ENCODE results near the gene NMT2. TPM values are rescaled to one million over a fixed set of nuclear protein-coding genes. Genes with fewer than 3 reads are reported as not detected.
"Not testable (repeated sequence)": the region's sequence is repeated elsewhere in the genome, so short reads cannot be mapped to it uniquely, and the experiment has no call there.

The NMT2 gene
- total RNA-seq, 1 experiment from 2014 or later: 14.4 TPM

DNA sequence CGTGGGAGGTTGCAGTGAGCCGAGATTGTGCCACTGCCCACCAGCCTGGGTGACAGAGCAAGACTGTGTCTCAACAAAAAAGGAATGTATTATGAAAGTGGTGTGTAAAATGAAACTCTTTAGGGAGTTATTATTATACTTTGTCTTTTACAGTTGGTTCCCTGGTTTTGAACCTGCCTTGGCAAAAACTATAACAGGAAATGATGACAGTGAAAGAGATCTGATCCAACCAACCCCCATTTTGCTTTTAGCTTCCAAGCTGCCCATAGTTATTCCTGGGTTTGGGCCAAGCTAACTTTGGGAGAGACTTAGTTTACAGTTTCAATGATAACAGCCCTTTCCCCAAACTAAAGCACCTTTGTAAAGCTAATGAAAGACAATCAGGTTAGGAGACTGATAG lies 34.1 kb upstream of the NMT2 start:
- no peak for ATAC-seq
- Histone ChIP-seq H2AFZ (ENCODE audit: low read length) (no peak overlapping the region), H3K4me1 (ENCODE audit: insufficient read depth, low read length) (peaks cover 41% of the 10 kb centered on the region), H3K27ac (ENCODE audit: low read length) (no peak overlapping the region), H3K9me2 (replicated peaks; ENCODE audit: low read length) (no peaks in the 10 kb centered on the region), H3K9ac (ENCODE audit: low read length) (no peak overlapping the region), H3K4me2 (ENCODE audit: low read length) (peak overlapping the region; percentile 48; the same call in 1 of the 2 replicates), H4K20me1 (ENCODE audit: low read length) (no peaks in the 10 kb centered on the region), H3K27me3 (ENCODE audit: low read length) (no peaks in the 10 kb centered on the region), H3K9me3 (ENCODE audit: low read length) (no peaks in the 10 kb centered on the region), H3F3A (ENCODE audit: low read length, unreplicated experiment) (no peaks in the 10 kb centered on the region), H3K36me3 (ENCODE audit: low read depth, low read length) (no peaks in the 10 kb centered on the region), H3K79me2 (ENCODE audit: low read length) (no peaks in the 10 kb centered on the region), H3K4me3 (ENCODE audit: low read length) (no peak overlapping the region)
- intact Hi-C loops (cut with micrococcal nuclease): loop anchor here (5.0 kb wide), 2 partner anchors 35 to 80 kb away; partner anchors contain the start of gene NMT2
- TF ChIP-seq EZH2 (IDR thresholded peaks at IDR 0.05; ENCODE audit: low read length, unreplicated experiment): no peak
- TF ChIP-seq EZH2phosphoT487 (IDR thresholded peaks at IDR 0.05; ENCODE audit: borderline replicate concordance, low read length): no peak
- no peak for TF ChIP-seq CTCF (conservative IDR thresholded peaks at IDR 0.05; ENCODE audit: low read depth, low read length)
- no peak for DNase-seq
- POLR2A ChIA-PET (ENCODE audit: unreplicated experiment): interaction anchor here (0.6 kb wide), 1 partner anchor 156 kb away, joined by 3 read pairs; no protein-coding TSS in a partner anchor
- no TSS peak for BruUV-seq (replicated peaks)
- CTCF ChIA-PET: no interaction called here

DNA sequence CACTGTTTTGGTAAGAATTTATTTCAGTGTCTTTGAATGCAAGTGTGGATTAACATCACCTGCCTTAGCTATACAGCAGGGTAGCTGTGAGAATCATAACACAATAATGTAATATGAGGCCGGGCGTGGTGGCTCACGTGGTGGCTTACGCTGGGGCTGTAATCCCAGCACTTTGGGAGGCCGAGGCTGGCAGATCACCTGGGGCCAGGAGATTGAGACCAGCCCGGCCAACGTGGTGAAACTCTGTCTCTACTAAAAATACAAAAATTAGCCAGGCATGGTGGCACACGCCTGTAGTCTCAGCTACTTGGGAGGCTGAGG lies 33.8 kb upstream of the NMT2 start:
- H3K4me3 ChIP-seq (ENCODE audit: low read length); H3K79me2 ChIP-seq (ENCODE audit: low read length); DNase-seq; H2AFZ ChIP-seq (ENCODE audit: low read length); H3F3A ChIP-seq (ENCODE audit: low read length, unreplicated experiment); H3K27me3 ChIP-seq (ENCODE audit: low read length); H3K9me3 ChIP-seq (ENCODE audit: low read length); H4K20me1 ChIP-seq (ENCODE audit: low read length); H3K36me3 ChIP-seq (ENCODE audit: low read depth, low read length); H3K9ac ChIP-seq (ENCODE audit: low read length); ATAC-seq; BruUV-seq (replicated peaks); H3K9me2 ChIP-seq (replicated peaks; ENCODE audit: low read length): not testable (repeated sequence)
- peak overlapping the region; percentile 13; the same call in 1 of the 2 replicates for H3K27ac ChIP-seq (ENCODE audit: low read length)
- H3K4me2 ChIP-seq (ENCODE audit: low read length): peak overlapping the region; percentile 48
- peaks cover 44% of the 10 kb centered on the region for H3K4me1 ChIP-seq (ENCODE audit: insufficient read depth, low read length)
- POLR2A ChIA-PET (ENCODE audit: unreplicated experiment): interaction anchor here (0.6 kb wide), 1 partner anchor 156 kb away, joined by 3 read pairs; no protein-coding TSS in a partner anchor
- intact Hi-C loops (cut with micrococcal nuclease): loop anchor here (5.0 kb wide), 2 partner anchors 35 to 80 kb away; partner anchors contain the start of gene NMT2
- CTCF ChIA-PET: interaction anchor here (1.0 kb wide), 1 partner anchor 9 kb away, joined by 4 read pairs; no protein-coding TSS in a partner anchor

- ChIA-PET POLR2A (ENCODE audit: unreplicated experiment) (no interaction called here), CTCF (interaction anchor here (1.0 kb wide), 1 partner anchor 10 kb away, joined by 4 read pairs; no protein-coding TSS in a partner anchor)
- no peaks in the 10 kb centered on the region for H3K9me3 ChIP-seq (ENCODE audit: low read length)
- no peaks in the 10 kb centered on the region for H3K27me3 ChIP-seq (ENCODE audit: low read length)
- peak overlapping the region; percentile 57 for H3K27ac ChIP-seq (ENCODE audit: low read length)
- H3K4me2 ChIP-seq (ENCODE audit: low read length): peak overlapping the region; percentile 48
- no peaks in the 10 kb centered on the region for H3K79me2 ChIP-seq (ENCODE audit: low read length)
- ATAC-seq: peak; percentile 29
- no peak overlapping the region for H3K9ac ChIP-seq (ENCODE audit: low read length)
- BruUV-seq (replicated peaks): no TSS peak
- no peaks in the 10 kb centered on the region for H3K9me2 ChIP-seq (replicated peaks; ENCODE audit: low read length)
- intact Hi-C loops (cut with micrococcal nuclease): loop anchor here (5.0 kb wide), 2 partner anchors 34 to 79 kb away; partner anchors contain the start of gene NMT2
- no peaks in the 10 kb centered on the region for H3K36me3 ChIP-seq (ENCODE audit: low read depth, low read length)
- TF ChIP-seq CTCF (conservative IDR thresholded peaks at IDR 0.05; ENCODE audit: low read depth, low read length) (no peak), EZH2phosphoT487 (IDR thresholded peaks at IDR 0.05; ENCODE audit: borderline replicate concordance, low read length) (no peak), EZH2 (IDR thresholded peaks at IDR 0.05; ENCODE audit: low read length, unreplicated experiment) (no peak)
- peak; percentile 46 for DNase-seq
- no peaks in the 10 kb centered on the region for H4K20me1 ChIP-seq (ENCODE audit: low read length)
- no peaks in the 10 kb centered on the region for H3F3A ChIP-seq (ENCODE audit: low read length, unreplicated experiment)
- no peak overlapping the region for H2AFZ ChIP-seq (ENCODE audit: low read length)
- H3K4me3 ChIP-seq (ENCODE audit: low read length): no peak overlapping the region
- peaks cover 49% of the 10 kb centered on the region for H3K4me1 ChIP-seq (ENCODE audit: insufficient read depth, low read length)
Measured at GRCh38 chr10:15201589-15202300, 33.3 kb upstream of the NMT2 start.

All from PC-3 (cell line).